ENCODE results near the gene ZFP36. TPM values are rescaled to one million over a fixed set of nuclear protein-coding genes. Genes with fewer than 3 reads are reported as not detected.
A peak's percentile ranks its signal among the peaks of the same experiment; 100 is the strongest.

The ZFP36 gene
- total RNA-seq, 1 donor from 2014 or later, result 4.0 TPM

DNA sequence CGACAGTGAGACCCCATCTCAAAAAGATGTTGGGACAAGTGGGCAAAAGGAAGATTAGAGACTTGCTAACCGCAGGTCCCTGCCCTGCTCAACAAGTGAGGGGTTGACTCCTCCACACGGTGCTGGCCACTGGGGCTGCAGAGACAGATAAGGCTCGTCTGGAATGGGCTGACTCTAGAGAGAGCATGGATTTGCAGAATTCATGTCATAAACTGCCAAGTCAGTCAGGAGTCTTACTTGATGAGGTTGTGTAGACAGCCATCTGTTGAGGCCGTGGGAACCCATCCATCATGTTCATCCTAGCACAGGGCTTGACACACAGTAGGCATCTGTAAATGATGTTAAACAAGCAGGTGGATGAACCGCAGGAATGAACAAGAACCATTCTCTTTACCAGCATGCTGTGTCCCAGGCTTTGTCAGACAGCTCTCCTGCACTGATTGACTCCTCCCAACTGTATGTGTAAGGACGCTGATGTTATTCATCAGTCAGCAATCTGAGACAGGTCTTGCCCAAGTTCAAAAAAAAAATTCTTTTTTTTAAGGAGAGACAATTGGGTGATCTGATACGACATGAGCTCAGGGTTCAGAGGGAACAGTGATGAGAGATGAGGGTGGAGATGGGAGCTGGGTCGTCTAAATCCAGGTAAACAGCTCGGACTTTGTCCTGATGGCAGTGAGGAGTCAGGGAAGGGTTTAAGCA lies 24.6 kb upstream of the ZFP36 start:
- Mint-ChIP-seq H3K27ac (ENCODE audit: unreplicated experiment) (peak overlapping the region; percentile 29), H3K36me3 (ENCODE audit: low read depth) (peaks cover 10% of the 10 kb centered on the region), H3K4me3 (no peak overlapping the region)

GRCh38 chr19:39382991-39383828 lies 23.4 kb upstream of the ZFP36 start:
- Mint-ChIP-seq H3K27ac (ENCODE audit: unreplicated experiment) (no peak overlapping the region), H3K4me3 (no peak overlapping the region), H3K9me3 (no peaks in the 10 kb centered on the region), H3K4me1 (no peaks in the 10 kb centered on the region), H3K27me3 (ENCODE audit: low read depth) (no peaks in the 10 kb centered on the region), H3K36me3 (ENCODE audit: low read depth) (peaks cover 13% of the 10 kb centered on the region)
- no peak for DNase-seq (ENCODE audit: low read depth, low spot score)
- TF ChIP-seq CTCF (conservative IDR thresholded peaks at IDR 0.05), result no peak

More for the DNA sequence above, 24.6 kb upstream of the ZFP36 start:
- Mint-ChIP-seq H3K27me3 (ENCODE audit: low read depth) (no peaks in the 10 kb centered on the region), H3K9me3 (no peaks in the 10 kb centered on the region), H3K4me1 (no peaks in the 10 kb centered on the region)
- DNase-seq (ENCODE audit: low read depth, low spot score), result no peak
- TF ChIP-seq CTCF (conservative IDR thresholded peaks at IDR 0.05), result no peak

DNA sequence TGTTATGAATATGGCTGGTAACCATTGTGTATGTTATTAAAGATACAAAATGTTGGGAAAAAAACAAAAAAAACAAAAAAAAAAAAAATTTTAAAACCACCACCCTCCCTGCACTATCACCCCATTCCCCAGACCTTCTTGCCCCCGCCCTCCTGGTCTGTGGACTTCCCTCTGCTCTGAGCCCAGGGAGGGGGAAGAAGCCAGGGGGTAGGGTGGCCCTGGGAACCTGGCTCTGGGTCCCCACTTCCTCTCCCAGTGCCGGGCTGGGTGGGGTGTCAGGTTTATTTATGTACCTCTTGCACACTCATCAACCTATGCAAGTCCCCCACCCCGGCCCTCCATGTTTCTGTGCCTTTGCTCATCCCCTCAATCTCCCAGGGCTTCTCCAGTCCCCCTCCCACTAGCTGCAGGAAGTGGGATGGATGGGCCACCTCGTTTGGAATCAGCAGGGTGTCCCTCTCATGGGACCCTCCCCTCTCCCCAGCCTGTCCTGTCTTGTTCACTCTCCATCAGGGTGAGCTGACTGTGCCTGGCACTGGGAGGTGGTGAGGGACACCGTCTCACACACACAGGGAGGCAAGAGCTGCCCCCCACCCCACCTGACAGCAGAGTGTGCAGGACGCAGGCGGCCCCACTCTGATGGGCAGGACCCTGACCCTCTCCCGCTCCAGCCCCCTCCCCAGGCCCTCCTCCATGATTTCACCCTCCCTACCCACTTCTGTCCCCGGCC lies 21.6 kb upstream of the ZFP36 start:
- Mint-ChIP-seq H3K4me1 (peaks cover 2% of the 10 kb centered on the region), H3K9me3 (no peaks in the 10 kb centered on the region), H3K27ac (ENCODE audit: unreplicated experiment) (no peak overlapping the region), H3K27me3 (ENCODE audit: low read depth) (no peaks in the 10 kb centered on the region), H3K4me3 (no peak overlapping the region), H3K36me3 (ENCODE audit: low read depth) (peaks cover 22% of the 10 kb centered on the region)
- DNase-seq (ENCODE audit: low read depth, low spot score), result no peak
- no peak for TF ChIP-seq CTCF (conservative IDR thresholded peaks at IDR 0.05)

GRCh38 chr19:39385629-39386411 lies 20.8 kb upstream of the ZFP36 start:
- Mint-ChIP-seq H3K4me1 (peaks cover 7% of the 10 kb centered on the region), H3K4me3 (peak overlapping the region; percentile 49)

More at GRCh38 chr19:39385629-39386411, 20.8 kb upstream of the ZFP36 start:
- no peak for DNase-seq (ENCODE audit: low read depth, low spot score)
- TF ChIP-seq CTCF (conservative IDR thresholded peaks at IDR 0.05), result no peak
- Mint-ChIP-seq H3K36me3 (ENCODE audit: low read depth) (peaks cover 22% of the 10 kb centered on the region), H3K9me3 (no peaks in the 10 kb centered on the region), H3K27me3 (ENCODE audit: low read depth) (no peaks in the 10 kb centered on the region), H3K27ac (ENCODE audit: unreplicated experiment) (peak overlapping the region; percentile 13)

Measured in neural crest cell (in vitro differentiated cells).